HepG2 (cell line): Measurements from ENCODE around the gene TCF12. TPM values are rescaled to one million over a fixed set of nuclear protein-coding genes. Genes with fewer than 3 reads are reported as not detected.

Experiments used
- ATAC-seq: fragments of 200-7000 bp; cut with Tn5 transposase; 3 replicates; pipeline ENCODE4 v1.9.1; 2020; ENCODE audit warnings: mild to moderate bottlenecking, moderate library complexity
- BruUV-seq: library from RNA; stranded (reverse); fragments of 400-500 nt; replicated peaks from 2 replicates; lab custom pipeline; 2021; lab: Mats Ljungman, UMichigan
- CTCF ChIA-PET: fragments of 300-600 bp; formaldehyde crosslinking; extraction: SDS; loops from one replicate; lab custom pipeline; 2021; ENCODE audit warnings: low total read pairs, inconsistent platforms, low intra/inter-chr PET ratio; lab: Yijun Ruan, JAX
- POLR2A ChIA-PET: fragments of 350-600 bp; sonication (Branson Sonifier 250); formaldehyde crosslinking; loops from one replicate; lab custom pipeline; 2020; ENCODE audit warnings: antibody characterized with exemption, inconsistent platforms; lab: Yijun Ruan, JAX
- DNase-seq: peaks from one replicate; pipeline ENCODE4 v3.0.0-alpha.2; 2015; ENCODE audit warnings: low spot score
- FAIRE-seq: peaks from 3 replicates; lab custom pipeline; 2011; peaks lifted over from hg19 to GRCh38; lab: Jason Lieb, UNC
- H2AFZ ChIP-seq: one replicate; pipeline ENCODE4 v1.6.1; 2011; ENCODE audit warnings: low read length, inconsistent platforms
- H3K27ac ChIP-seq: fragments of 300-600 bp; 3 replicates; pipeline ENCODE4 v1.8.0; 2011; ENCODE audit warnings: mixed run types, mild to moderate bottlenecking, mixed read lengths, low read length, inconsistent platforms; ENCODE audit not compliant: insufficient read depth; ENCODE audit errors: extremely low read length
- H3K27me3 ChIP-seq, 2 experiments: fragments of 200-600 bp in 1 of 2; 2 replicates in 1 of 2; 3 replicates in 1 of 2; pipeline versions ENCODE4 v1.6.0 to v1.8.0; 2011; ENCODE audit warnings: low read length in 2 of 2, mild to moderate bottlenecking in 2 of 2, moderate library complexity in 2 of 2, inconsistent platforms in 1 of 2; ENCODE audit not compliant: insufficient read depth in 2 of 2, control insufficient read depth in 1 of 2
- H3K36me3 ChIP-seq, 2 experiments: fragments of 200-600 bp in 1 of 2; replicated peaks in 1 of 2; 2 replicates in 1 of 2; 3 replicates in 1 of 2; pipeline versions ENCODE4 v1.5.1 to v1.8.0; 2011; ENCODE audit warnings: low read length in 2 of 2, inconsistent platforms in 1 of 2; ENCODE audit not compliant: insufficient read depth in 2 of 2, control insufficient read depth in 1 of 2
- H3K4me1 ChIP-seq: 2 replicates; pipeline ENCODE4 v1.5.1; 2012; ENCODE audit warnings: low read length, inconsistent platforms; ENCODE audit not compliant: insufficient read depth
- H3K4me2 ChIP-seq: 2 replicates; pipeline ENCODE4 v1.6.0; 2011; ENCODE audit warnings: low read depth, low read length, inconsistent platforms
- H3K4me3 ChIP-seq, 3 experiments: fragments of 200-600 bp in 1 of 3; sonication (generic), shearing (Covaris generic) in 1 of 3; replicated peaks in 1 of 3; 2 replicates each; pipeline ENCODE4 v1.5.1; 2011 to 2016; ENCODE audit warnings: low read length in 3 of 3, inconsistent platforms in 2 of 3, low read depth in 2 of 3, mild to moderate bottlenecking in 2 of 3, control low read depth in 1 of 3, mixed read lengths in 1 of 3; ENCODE audit not compliant: insufficient read depth in 1 of 3
- H3K79me2 ChIP-seq: one replicate; pipeline ENCODE4 v1.6.1; 2011; ENCODE audit warnings: low read length, inconsistent platforms; ENCODE audit not compliant: insufficient read depth
- H3K9ac ChIP-seq: 2 replicates; pipeline ENCODE4 v1.6.0; 2011; ENCODE audit warnings: mild to moderate bottlenecking, low read depth, low read length, inconsistent platforms; ENCODE audit not compliant: insufficient read depth
- H3K9me3 ChIP-seq: 2 replicates; pipeline ENCODE4 v1.5.1; 2012; ENCODE audit warnings: mild to moderate bottlenecking, low read length
- H4K20me1 ChIP-seq: 2 replicates; pipeline ENCODE4 v1.6.0; 2011; ENCODE audit warnings: inconsistent platforms, mild to moderate bottlenecking, low read length, moderate library complexity; ENCODE audit not compliant: insufficient read depth
- AHR ChIP-seq: IDR thresholded peaks from 2 replicates; pipeline ENCODE4 v1.6.1; 2018; ENCODE audit warnings: missing genetic modification reagents, missing compliant biosample characterization
- FOSL2 ChIP-seq: sonication (generic); formaldehyde crosslinking; IDR thresholded peaks from 2 replicates; pipeline ENCODE4 v1.4.0; 2020; ENCODE audit warnings: missing genetic modification reagents
- MXD4 ChIP-seq: IDR thresholded peaks from 2 replicates; pipeline ENCODE4 v1.6.1; 2016; ENCODE audit warnings: mild to moderate bottlenecking, missing biosample characterization, missing genetic modification reagents
- NR1H2 ChIP-seq: sonication (generic); formaldehyde crosslinking; IDR thresholded peaks from 2 replicates; pipeline ENCODE4 v1.8.1; 2022; ENCODE audit warnings: low read depth, missing genetic modification reagents, borderline replicate concordance
- SCMH1 ChIP-seq: sonication (generic); formaldehyde crosslinking; IDR thresholded peaks from 2 replicates; pipeline ENCODE4 v1.9.0; 2021; ENCODE audit warnings: missing genetic modification reagents, mild to moderate bottlenecking, borderline replicate concordance
- ZNF205 ChIP-seq: IDR thresholded peaks from 2 replicates; pipeline ENCODE4 v1.6.1; 2018; ENCODE audit warnings: missing biosample characterization, missing genetic modification reagents
- ZNF569 ChIP-seq: sonication (generic); formaldehyde crosslinking; IDR thresholded peaks from 2 replicates; pipeline ENCODE4 v1.5.0; 2020; ENCODE audit warnings: mild to moderate bottlenecking, missing genetic modification reagents, moderate library complexity, borderline replicate concordance
- ZNF616 ChIP-seq: sonication (generic); formaldehyde crosslinking; IDR thresholded peaks from 2 replicates; pipeline ENCODE4 v1.5.0; 2020; ENCODE audit warnings: low read depth, mild to moderate bottlenecking, missing genetic modification reagents
- WGBS: methylation state at CpG from one replicate; pipeline ENCODE4 v1.1.6; 2017; ENCODE audit warnings: low lambda C conversion rate; 5-methylcytosine and 5-hydroxymethylcytosine counted together
- in situ Hi-C: cut with HindIII; loops from 2 replicates; pipeline ENCODE4 v1.10.0; 2017; ENCODE audit warnings: low pct_unique_long_range_greater_than_20kb; ENCODE audit not compliant: extremely low pct_ligation_motif_present
- intact Hi-C: fragments of 100-400 bp; cut with micrococcal nuclease; formaldehyde crosslinking; loops from one replicate; pipeline ENCODE4 v1.10.0; 2022; ENCODE audit not compliant: unreplicated experiment
- polyA plus RNA-seq, 8 experiments: library from polyadenylated mRNA; depleted of rRNA in 3 of 8; stranded (reverse) in 7 of 8; unstranded in 1 of 8; fragments of >200 nt; fragmentation: Illumina TruSeq in 4 of 8; extraction: Trizol in 4 of 8; gene quantifications; 2 replicates each; pipeline versions ENCODE4 v1.2.1 to v1.2.3, GENCODE V29; 2011 to 2016; ENCODE audit warnings: low read depth in 4 of 8, missing spikeins in 1 of 8, mixed read lengths in 1 of 8; ENCODE audit not compliant: insufficient read depth in 1 of 8
- total RNA-seq, 5 experiments: library from RNA; depleted of rRNA; stranded (reverse); fragments of >200 nt; fragmentation: Illumina TruSeq; extraction: Trizol; gene quantifications; 2 replicates each; pipeline ENCODE4 v1.2.3, GENCODE V29; 2016; ENCODE audit warnings: low read depth in 1 of 5
- TF ChIP-seq, protein P1 (sequence below): sonication (generic); formaldehyde crosslinking; IDR thresholded peaks from 2 replicates; pipeline ENCODE4 v1.4.0; 2020; ENCODE audit warnings: missing genetic modification reagents, borderline replicate concordance

TCF12 gene
- total and polyA plus RNA-seq, 2 of the 13 experiments (the other 11 are each of a cell fraction or from before 2014, with no cell fraction given): 48.6 to 51.1 TPM

DNA sequence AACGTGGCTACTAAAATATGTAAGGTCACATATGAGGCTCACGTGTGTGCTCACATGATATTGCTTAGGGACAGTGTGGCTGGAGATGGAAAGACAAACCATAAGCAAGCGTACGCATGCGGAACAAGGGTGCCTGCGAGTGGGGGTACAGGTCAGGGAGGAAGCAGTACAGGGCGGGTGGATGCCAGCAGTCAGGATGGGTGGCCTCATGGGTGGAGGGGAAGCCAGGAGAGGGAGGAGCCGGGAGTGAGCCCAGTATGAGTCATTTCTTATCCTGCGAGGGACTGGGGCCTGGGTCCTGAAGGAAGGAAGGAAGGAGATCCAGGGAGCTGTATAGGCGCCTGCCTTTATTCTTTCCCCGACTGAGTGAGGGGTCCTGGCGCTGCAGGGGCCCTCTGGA lies 415.8 kb downstream of the TCF12 start:
- in situ Hi-C loops: no loop called here
- H4K20me1 ChIP-seq: no peaks in the 10 kb centered on the region
- H3K9ac ChIP-seq: no peak overlapping the region
- H3K4me2 ChIP-seq: 0 out of 2 replicates have a peak overlapping the region, but pooled peaks have one; percentile 19
- POLR2A ChIA-PET: no interaction called here
- TF ChIP-seq, protein P1, sequence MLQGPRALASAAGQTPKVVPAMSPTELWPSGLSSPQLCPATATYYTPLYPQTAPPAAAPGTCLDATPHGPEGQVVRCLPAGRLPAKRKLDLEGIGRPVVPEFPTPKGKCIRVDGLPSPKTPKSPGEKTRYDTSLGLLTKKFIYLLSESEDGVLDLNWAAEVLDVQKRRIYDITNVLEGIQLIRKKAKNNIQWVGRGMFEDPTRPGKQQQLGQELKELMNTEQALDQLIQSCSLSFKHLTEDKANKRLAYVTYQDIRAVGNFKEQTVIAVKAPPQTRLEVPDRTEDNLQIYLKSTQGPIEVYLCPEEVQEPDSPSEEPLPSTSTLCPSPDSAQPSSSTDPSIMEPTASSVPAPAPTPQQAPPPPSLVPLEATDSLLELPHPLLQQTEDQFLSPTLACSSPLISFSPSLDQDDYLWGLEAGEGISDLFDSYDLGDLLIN (CRISPR knock-in tag): no peak
- peak; percentile 37; the same call in 1 of the 2 replicates for TF ChIP-seq FOSL2
- TF ChIP-seq, all 625 proteins: peak for 1
- peaks cover 23% of the 10 kb centered on the region; the same call in 1 of the 2 replicates for H3K4me1 ChIP-seq
- no peak for FAIRE-seq
- H3K27ac ChIP-seq: no peak overlapping the region
- intact Hi-C loops: loop anchor here (5.0 to 10.0 kb wide), 2 partner anchors 189 to 783 kb away; no protein-coding TSS in a partner anchor
- H3K79me2 ChIP-seq: no peaks in the 10 kb centered on the region
- BruUV-seq: no TSS peak
- no peak for ATAC-seq
- H2AFZ ChIP-seq: no peak overlapping the region
- WGBS: 24% methylated on average over 7 of the region's 12 CpGs
- no peaks in the 10 kb centered on the region for H3K9me3 ChIP-seq
- CTCF ChIA-PET: no interaction called here
- no peaks in the 10 kb centered on the region for H3K36me3 ChIP-seq
- peaks cover 9 to 51% of the 10 kb centered on the region in 2 experiments for H3K27me3 ChIP-seq
- H3K4me3 ChIP-seq: no peak overlapping the region
- no peak for DNase-seq

DNA sequence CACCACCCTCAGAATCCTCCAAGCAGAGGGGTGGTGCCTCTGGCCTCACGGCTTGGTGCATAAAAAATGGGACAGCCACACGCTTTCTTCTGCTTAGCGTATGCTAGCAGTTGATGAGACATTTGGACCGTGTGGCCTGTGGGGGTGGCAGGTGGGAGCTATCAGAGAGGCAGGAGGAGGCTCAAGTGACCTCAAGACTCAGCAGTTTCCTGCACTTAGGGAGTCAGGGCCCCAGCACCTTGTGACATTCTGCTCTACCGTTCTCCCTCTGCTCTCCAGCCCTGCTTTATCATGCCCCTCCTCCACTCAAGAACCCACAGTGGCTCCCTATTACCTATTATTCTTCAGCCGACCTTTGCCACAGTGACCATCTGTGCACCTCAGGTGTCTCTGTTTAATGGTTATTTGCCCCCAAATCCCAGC lies 416.9 kb downstream of the TCF12 start:
- H4K20me1 ChIP-seq: no peaks in the 10 kb centered on the region
- no peak overlapping the region for H3K4me2 ChIP-seq
- ATAC-seq: no peak
- H3K79me2 ChIP-seq: no peaks in the 10 kb centered on the region
- H3K4me3 ChIP-seq: no peak overlapping the region
- H2AFZ ChIP-seq: no peak overlapping the region
- H3K9me3 ChIP-seq: no peaks in the 10 kb centered on the region
- H3K9ac ChIP-seq: no peak overlapping the region
- CTCF ChIA-PET: no interaction called here
- no peak overlapping the region for H3K27ac ChIP-seq
- FAIRE-seq: no peak
- WGBS: 17% methylated on average over 5 of the region's 6 CpGs
- intact Hi-C loops (loop anchor here (10.0 kb wide), 1 partner anchor 191 kb away; no protein-coding TSS in a partner anchor), in situ Hi-C loops (no loop called here)
- TF ChIP-seq MXD4 (CRISPR knock-in tag): no peak
- TF ChIP-seq ZNF616 (CRISPR knock-in tag): no peak
- TF ChIP-seq AHR: no peak
- no peak for TF ChIP-seq ZNF205 (CRISPR knock-in tag)
- no peak for TF ChIP-seq ZNF569 (CRISPR knock-in tag)
- TF ChIP-seq NR1H2 (CRISPR knock-in tag): no peak
- TF ChIP-seq SCMH1 (CRISPR knock-in tag): no peak
- H3K27me3 ChIP-seq: peaks cover 7 to 44% of the 10 kb centered on the region in 2 experiments
- no TSS peak for BruUV-seq
- H3K36me3 ChIP-seq: no peaks in the 10 kb centered on the region
- POLR2A ChIA-PET: no interaction called here
- peaks cover 23% of the 10 kb centered on the region; the same call in 1 of the 2 replicates for H3K4me1 ChIP-seq
- no peak for DNase-seq
